Ishikawa (cell line): ENCODE data around the gene PANX3.

Source experiments
- CEBPB ChIP-seq: IDR thresholded peaks from 2 replicates; pipeline ENCODE4 v1.6.1; 2012
- EP300 ChIP-seq: IDR thresholded peaks from 2 replicates; pipeline ENCODE4 v1.6.1; 2012; ENCODE audit warnings: borderline replicate concordance
- FOXM1 ChIP-seq: IDR thresholded peaks from 2 replicates; pipeline ENCODE4 v1.6.1; 2012; ENCODE audit warnings: low read depth, borderline replicate concordance
- TAF1 ChIP-seq: IDR thresholded peaks from 2 replicates; pipeline ENCODE4 v1.6.1; 2012; ENCODE audit warnings: low read depth, mild to moderate bottlenecking
- USF1 ChIP-seq: IDR thresholded peaks from 2 replicates; pipeline ENCODE4 v1.6.1; 2012
- TF ChIP-seq, protein P1 (sequence below): IDR thresholded peaks from 2 replicates; pipeline ENCODE4 v1.6.1; 2012; ENCODE audit warnings: low read depth, mild to moderate bottlenecking

GRCh38 chr11:124669193-124669592 lies 58.0 kb downstream of the PANX3 start:
- TF ChIP-seq EP300 (no peak), TAF1 (no peak), CEBPB (no peak), USF1 (no peak), FOXM1 (no peak)
- TF ChIP-seq, protein P1, sequence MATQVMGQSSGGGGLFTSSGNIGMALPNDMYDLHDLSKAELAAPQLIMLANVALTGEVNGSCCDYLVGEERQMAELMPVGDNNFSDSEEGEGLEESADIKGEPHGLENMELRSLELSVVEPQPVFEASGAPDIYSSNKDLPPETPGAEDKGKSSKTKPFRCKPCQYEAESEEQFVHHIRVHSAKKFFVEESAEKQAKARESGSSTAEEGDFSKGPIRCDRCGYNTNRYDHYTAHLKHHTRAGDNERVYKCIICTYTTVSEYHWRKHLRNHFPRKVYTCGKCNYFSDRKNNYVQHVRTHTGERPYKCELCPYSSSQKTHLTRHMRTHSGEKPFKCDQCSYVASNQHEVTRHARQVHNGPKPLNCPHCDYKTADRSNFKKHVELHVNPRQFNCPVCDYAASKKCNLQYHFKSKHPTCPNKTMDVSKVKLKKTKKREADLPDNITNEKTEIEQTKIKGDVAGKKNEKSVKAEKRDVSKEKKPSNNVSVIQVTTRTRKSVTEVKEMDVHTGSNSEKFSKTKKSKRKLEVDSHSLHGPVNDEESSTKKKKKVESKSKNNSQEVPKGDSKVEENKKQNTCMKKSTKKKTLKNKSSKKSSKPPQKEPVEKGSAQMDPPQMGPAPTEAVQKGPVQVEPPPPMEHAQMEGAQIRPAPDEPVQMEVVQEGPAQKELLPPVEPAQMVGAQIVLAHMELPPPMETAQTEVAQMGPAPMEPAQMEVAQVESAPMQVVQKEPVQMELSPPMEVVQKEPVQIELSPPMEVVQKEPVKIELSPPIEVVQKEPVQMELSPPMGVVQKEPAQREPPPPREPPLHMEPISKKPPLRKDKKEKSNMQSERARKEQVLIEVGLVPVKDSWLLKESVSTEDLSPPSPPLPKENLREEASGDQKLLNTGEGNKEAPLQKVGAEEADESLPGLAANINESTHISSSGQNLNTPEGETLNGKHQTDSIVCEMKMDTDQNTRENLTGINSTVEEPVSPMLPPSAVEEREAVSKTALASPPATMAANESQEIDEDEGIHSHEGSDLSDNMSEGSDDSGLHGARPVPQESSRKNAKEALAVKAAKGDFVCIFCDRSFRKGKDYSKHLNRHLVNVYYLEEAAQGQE: no peak
